Thoracic aorta (tissue), 2 donors: ENCODE measurements around the gene FASTK. TPM values are rescaled to one million over a fixed set of nuclear protein-coding genes. Genes with fewer than 3 reads are reported as not detected.

Experiments
- ATAC-seq: fragments of 150-250 bp; one replicate; pipeline ENCODE4 v1.8.0; 2017; ENCODE audit warnings: low read depth; ENCODE audit not compliant: insufficient number of reproducible peaks, low FRiP score
- DNase-seq: peaks from one replicate; pipeline ENCODE4 v3.0.0-alpha.2; 2020; ENCODE audit warnings: low spot score
- H3K27ac ChIP-seq, 2 donors: fragments of 200-600 bp; sonication (generic); 1 replicate in 1 of 2; 2 replicates in 1 of 2; pipeline ENCODE4 v1.5.1; 2016; ENCODE audit warnings: mild to moderate bottlenecking in 2 of 2, moderate library complexity in 2 of 2
- H3K27me3 ChIP-seq: fragments of 200-600 bp; sonication (generic); replicated peaks from 2 replicates; pipeline ENCODE4 v1.6.0; 2016; ENCODE audit warnings: mild to moderate bottlenecking; ENCODE audit not compliant: insufficient read depth
- H3K36me3 ChIP-seq: fragments of 200-600 bp; sonication (generic); one replicate; pipeline ENCODE4 v1.5.1; 2016
- H3K4me1 ChIP-seq, 2 donors: fragments of 200-600 bp; sonication (generic); 1 replicate in 1 of 2; 2 replicates in 1 of 2; pipeline versions ENCODE4 v1.5.1 to v1.6.0; 2016; ENCODE audit warnings: low read depth in 2 of 2, mild to moderate bottlenecking in 1 of 2; ENCODE audit not compliant: control insufficient read depth in 1 of 2
- H3K4me3 ChIP-seq: fragments of 200-600 bp; sonication (generic); 2 replicates; pipeline ENCODE4 v1.5.1; 2016; ENCODE audit warnings: mild to moderate bottlenecking
- H3K9me3 ChIP-seq: fragments of 200-600 bp; sonication (generic); 2 replicates; pipeline ENCODE4 v1.5.1; 2016
- CTCF ChIP-seq: fragments of 200-600 bp; sonication (generic); IDR thresholded peaks from one replicate; pipeline ENCODE4 v1.5.1; 2019; ENCODE audit warnings: antibody characterized with exemption
- total RNA-seq, 2 donors: library from RNA; depleted of rRNA; stranded (reverse); fragments of >200 nt; gene quantifications; one replicate each; pipeline versions ENCODE4 v1.1.0 to v1.2.3, GENCODE V29; 2016

Gene FASTK
- total RNA-seq, 2 donors from 2014 or later, result 59.0 to 110 TPM

GRCh38 chr7:151093748-151094147 is 13.1 kb upstream of the FASTK start:
- Histone ChIP-seq H3K27me3 (no peaks in the 10 kb centered on the region), H3K27ac (no peak overlapping the region), H3K9me3 (no peaks in the 10 kb centered on the region), H3K36me3 (no peaks in the 10 kb centered on the region), H3K4me3 (no peak overlapping the region), H3K4me1 (peaks cover 5 to 13% of the 10 kb centered on the region in 2 donors)
- no peak for DNase-seq
- TF ChIP-seq CTCF, result no peak
- ATAC-seq, result no peak

GRCh38 chr7:151091988-151092387 is 11.4 kb upstream of the FASTK start:
- DNase-seq, result no peak
- no peaks in the 10 kb centered on the region for H3K36me3 ChIP-seq
- no peaks in the 10 kb centered on the region for H3K27me3 ChIP-seq
- H3K4me3 ChIP-seq, result no peak overlapping the region
- H3K9me3 ChIP-seq, result no peaks in the 10 kb centered on the region
- no peak for ATAC-seq
- H3K27ac ChIP-seq, result no peak overlapping the region
- TF ChIP-seq CTCF, result no peak
- peaks cover 13 to 26% of the 10 kb centered on the region in 2 donors for H3K4me1 ChIP-seq

- no peaks in the 10 kb centered on the region for H3K9me3 ChIP-seq
- H3K36me3 ChIP-seq, result no peaks in the 10 kb centered on the region
- H3K4me1 ChIP-seq, result peaks cover 13 to 26% of the 10 kb centered on the region in 2 donors
- no peak for DNase-seq
- no peak for ATAC-seq
- no peak overlapping the region for H3K27ac ChIP-seq
- TF ChIP-seq CTCF, result no peak
- H3K4me3 ChIP-seq, result no peak overlapping the region
- no peaks in the 10 kb centered on the region for H3K27me3 ChIP-seq
These were observed 10.8 kb upstream of the FASTK start for GRCh38 chr7:151091431-151091830.

- no peak for ATAC-seq
- Histone ChIP-seq H3K36me3 (no peaks in the 10 kb centered on the region), H3K4me1 (peaks cover 13 to 26% of the 10 kb centered on the region in 2 donors), H3K4me3 (no peak overlapping the region), H3K9me3 (no peaks in the 10 kb centered on the region), H3K27me3 (no peaks in the 10 kb centered on the region), H3K27ac (no peak overlapping the region)
- TF ChIP-seq CTCF, result no peak
- no peak for DNase-seq
These were observed 10.4 kb upstream of the FASTK start for GRCh38 chr7:151091003-151091402.

- peak overlapping the region; percentile 84 for H3K4me3 ChIP-seq
- no peaks in the 10 kb centered on the region for H3K9me3 ChIP-seq
- no peak for TF ChIP-seq CTCF
- no peaks in the 10 kb centered on the region for H3K27me3 ChIP-seq
- ATAC-seq (no peak), DNase-seq (no peak)
- peaks cover 19 to 34% of the 10 kb centered on the region in 2 donors for H3K4me1 ChIP-seq
- H3K36me3 ChIP-seq, result no peaks in the 10 kb centered on the region
- peak overlapping the region in 1 of 2 donors; percentile 60 for H3K27ac ChIP-seq
These were observed 9.5 kb upstream of the FASTK start for GRCh38 chr7:151089893-151090730.
